NK-92 treated with Interleukin-12 subunit alpha and Interleukin-12 subunit beta, amount 100 ng/mL, for 24 hours (cell line): ENCODE data around the gene PLCL2.
A peak's percentile ranks its signal among the peaks of the same experiment; 100 is the strongest.

Experiments used
- DNase-seq: peaks from one replicate; lab custom pipeline; 2025; lab: John Stamatoyannopoulos, UW

Gene PLCL2

GRCh38 chr3:16866571-16866970 lies 18.2 kb upstream of the PLCL2 start:
- DNase-seq, result no peak

DNA sequence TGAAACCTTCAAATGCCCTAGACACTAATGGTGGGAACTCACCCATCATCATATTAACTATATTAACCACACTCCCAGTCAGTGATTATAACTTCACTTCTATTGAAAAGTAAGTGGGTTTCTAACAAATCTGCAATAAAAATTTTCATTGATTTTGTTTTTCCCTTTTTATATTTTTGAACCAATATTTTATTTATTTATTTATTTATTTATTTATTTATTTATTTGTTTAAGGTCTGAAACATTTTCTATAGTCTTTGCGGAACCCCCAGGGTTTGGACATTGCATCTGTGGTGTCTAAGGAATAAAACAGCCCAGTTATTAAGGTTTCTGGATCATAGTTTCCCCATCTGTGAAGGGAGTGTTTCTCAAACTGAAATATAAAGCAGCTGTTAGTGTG lies 16.2 kb upstream of the PLCL2 start:
- DNase-seq, result no peak

DNA sequence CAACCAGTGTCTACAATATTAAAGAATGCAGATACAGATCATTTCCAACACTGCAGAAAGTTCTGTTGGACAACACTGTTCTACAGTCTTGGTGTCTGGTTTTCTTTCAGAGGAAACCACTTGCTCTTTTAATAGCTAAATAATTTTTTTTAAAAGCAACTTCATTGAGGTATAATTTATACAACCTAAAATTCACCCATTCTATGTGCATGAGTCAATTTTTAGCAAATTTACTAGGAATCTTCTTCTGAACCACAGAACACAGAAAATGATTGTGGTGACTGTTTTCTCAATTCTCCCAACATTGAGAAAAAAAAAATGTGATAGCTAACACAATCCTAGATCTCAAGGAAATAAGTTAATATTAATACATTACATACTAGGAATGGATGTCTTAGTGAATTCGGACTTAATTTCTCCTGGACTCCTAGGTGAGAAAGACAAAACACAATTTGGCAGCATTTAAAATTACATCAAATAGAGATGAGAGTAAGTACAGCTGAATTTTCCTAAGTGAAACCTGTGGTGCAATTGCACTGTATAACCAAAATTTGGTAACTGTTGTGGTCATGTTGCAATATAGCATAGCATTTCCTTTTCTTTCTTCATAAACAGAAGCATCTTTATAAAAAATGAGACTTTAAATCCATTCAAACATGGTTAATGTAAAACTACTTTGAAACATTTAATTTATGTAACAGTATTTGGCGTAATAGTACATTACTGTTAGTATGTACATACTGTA lies 15.3 kb upstream of the PLCL2 start:
- DNase-seq, result no peak

DNA sequence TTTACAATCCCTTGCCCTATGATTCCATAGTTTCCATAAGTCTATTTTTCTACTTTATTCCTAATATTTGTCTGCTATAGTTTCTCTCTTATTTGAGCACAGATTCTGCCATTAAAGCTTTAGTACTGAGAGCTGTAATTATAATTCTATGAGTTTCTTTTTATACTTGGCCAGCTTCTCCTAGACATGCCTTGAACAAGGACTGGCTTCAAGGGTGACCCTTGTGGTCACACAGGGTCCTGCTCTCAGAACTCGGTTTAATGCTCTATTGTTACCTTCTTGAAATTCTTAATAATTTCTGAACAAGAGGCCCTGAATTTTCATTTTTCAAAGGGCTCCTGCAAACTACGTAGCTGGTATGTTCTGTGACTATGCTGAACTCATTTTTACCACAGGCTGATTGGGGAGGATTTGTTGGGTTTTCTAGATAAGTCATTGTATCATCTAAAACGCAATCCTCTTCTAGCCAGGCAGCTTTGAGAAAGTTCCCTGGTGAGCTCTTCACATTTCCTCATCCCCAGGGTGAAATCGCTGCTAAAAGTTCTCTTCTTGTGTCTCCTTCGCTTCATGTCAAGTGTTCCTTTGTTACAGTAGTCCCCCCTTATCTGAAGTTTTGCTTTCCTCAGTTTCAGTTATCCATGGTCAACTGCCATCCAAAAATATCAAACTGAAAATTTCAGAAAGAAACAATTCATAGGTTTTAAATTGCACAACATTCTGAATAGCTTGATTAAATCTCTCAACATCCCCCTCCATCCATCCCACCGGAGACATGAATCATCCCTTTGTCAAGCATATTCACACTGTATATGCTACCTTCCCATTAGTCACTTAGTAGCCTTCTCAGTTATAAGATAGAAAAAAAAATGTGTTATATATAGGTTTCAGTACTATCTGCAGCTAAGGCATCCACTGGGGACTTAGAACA lies 12.6 kb upstream of the PLCL2 start:
- DNase-seq, result peak; percentile 23

DNA sequence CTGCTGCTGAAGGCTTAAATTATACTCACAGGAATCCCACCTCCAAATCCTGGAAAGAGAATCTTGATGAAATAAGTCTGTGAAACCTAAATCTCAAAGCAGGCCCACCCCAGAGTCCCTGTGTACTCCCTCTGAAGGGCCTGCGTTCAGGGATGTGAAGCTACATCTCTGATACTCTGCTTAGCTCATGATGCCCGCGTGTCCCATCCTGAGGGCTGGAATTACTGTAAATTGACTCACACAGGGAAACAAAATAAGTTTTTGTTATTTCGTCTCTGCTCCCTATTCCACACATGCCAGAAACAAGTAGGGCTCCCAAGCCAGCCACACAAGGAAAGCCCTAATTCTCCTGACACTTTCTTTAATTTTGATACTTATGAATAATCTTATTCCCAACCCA lies 10.9 kb upstream of the PLCL2 start:
- DNase-seq, result no peak

DNA sequence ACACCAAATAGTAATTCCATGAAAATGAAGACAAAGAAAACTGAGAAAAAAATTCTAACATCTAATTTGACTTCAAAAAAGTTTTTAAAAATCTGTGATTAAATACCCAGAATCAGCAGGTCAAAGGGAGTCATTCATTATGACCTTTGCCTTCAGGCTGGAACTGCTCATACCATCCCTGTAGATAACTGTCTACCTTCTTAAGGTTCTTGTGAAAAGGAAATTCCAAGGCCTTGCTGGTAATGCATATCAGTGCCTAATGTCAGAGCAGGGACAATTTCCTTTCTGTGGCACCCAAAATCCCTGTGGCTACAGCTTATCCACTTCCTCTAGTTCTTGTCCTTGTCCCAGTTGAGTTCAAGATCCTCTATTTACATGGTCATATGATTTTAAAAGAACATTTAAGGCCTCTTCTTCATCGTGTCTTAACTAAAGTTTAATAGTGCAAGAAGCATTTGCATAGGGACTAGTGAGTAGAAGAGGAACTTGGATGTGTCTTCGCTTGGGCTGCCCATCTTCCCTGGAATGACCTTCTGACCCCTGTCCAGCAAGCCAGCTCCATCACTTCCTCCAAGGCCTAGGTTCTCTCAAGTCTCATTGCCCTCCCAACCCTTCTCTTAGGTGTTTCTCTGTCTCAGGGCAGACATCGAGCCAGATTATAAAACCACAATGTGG lies 8.7 kb upstream of the PLCL2 start:
- no peak for DNase-seq

DNA sequence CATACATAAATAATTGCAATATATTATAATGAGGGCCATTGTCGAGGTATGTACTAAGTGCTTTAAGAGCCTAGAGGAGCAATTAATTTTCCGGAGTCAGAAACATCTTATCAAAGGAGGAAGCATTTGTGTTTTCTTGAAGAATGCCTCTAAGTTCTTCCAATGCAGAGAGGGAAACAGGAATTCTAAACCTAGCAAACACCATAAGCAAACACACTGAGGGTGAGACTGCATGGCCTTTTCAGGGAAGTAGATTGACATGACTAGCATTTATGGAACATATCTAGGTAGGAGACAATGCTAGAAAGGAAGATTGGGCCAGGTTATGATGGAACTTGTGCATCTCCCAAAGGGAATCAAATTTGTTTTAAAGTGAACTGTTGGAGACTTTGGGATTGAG lies 7.2 kb upstream of the PLCL2 start:
- no peak for DNase-seq

- DNase-seq, result no peak
Observed at GRCh38 chr3:16877911-16878310, 6.8 kb upstream of the PLCL2 start.

GRCh38 chr3:16881896-16882630 lies 2.7 kb upstream of the PLCL2 start:
- no peak for DNase-seq

GRCh38 chr3:16883057-16883722 lies 1.6 kb upstream of the PLCL2 start:
- no peak for DNase-seq

GRCh38 chr3:16883723-16884083 lies 1.1 kb upstream of the PLCL2 start:
- no peak for DNase-seq

GRCh38 chr3:16884084-16884747 lies 539 bp upstream of the PLCL2 start:
- no peak for DNase-seq

DNA sequence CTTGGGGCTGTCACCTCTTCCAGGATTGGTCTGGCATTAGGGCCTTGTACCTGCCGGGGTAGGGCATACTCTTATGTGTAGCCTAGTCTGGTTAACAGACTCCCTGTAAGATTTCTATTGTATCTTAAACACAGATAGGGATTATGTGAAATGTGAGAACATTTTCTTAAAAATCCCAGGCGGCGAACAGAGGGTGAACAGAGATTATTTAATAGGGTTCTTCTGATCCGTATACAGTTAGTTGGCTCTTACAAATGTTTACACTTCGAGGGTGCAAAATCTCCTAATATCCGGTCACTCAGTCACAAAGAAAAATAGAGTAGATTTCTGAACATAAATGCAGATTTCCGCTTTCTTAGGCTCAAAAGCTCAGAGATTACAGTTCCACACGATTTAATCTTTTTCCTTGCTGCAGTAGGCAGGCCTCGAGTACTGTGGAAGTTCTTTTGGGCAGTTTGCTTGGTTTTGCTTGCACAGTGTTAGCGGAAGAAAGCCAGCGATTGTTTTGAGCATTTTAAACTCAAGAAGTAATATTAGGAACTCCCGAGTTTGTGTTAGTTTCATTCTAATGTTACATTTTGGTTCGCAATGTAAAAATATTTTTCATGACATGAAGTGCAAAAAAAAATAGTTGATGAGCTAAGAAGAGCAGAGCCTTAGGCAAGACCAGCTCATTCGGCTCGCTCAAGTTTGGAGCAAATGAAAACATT lies 993 bp downstream of the PLCL2 start:
- DNase-seq, result no peak

DNA sequence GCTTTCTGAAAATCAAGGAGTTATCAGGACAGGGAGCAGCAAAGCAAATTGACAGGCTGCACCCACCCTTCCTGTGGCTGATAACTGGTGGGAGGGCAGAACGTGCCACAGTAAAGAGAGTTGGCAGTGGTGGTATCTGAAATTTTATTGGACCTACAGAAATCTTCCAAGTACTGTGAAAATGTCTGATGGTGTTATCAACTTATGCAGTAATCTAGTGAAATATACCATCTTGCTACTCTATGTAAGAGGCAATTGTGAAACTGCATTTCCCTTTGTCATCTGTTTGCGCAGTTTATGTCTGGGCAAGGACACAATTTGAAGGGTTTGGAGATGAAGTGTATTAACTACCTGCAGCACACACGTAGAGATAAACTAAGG lies 1.5 kb downstream of the PLCL2 start:
- DNase-seq, result no peak

- DNase-seq, result no peak
Observed at GRCh38 chr3:16887130-16887529, 2.4 kb downstream of the PLCL2 start.

DNA sequence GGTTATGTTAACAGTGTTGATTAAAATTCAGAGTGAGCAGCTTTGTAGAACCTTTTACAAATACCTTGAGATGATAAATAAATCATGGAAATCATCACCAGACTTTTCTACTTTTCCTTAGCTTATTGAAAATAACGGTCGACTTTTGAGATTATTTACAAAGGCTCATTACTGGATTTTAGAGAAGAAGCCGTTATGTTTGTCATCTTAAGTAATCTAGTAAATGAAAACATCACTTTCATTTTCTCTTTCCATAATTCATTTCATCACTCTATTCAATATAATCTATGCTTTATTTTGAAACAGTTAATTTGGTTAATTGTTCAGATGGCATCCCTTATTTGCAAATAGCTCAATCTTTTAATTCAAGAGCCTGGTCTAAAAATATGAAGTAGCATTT lies 3.6 kb downstream of the PLCL2 start:
- DNase-seq, result no peak

DNA sequence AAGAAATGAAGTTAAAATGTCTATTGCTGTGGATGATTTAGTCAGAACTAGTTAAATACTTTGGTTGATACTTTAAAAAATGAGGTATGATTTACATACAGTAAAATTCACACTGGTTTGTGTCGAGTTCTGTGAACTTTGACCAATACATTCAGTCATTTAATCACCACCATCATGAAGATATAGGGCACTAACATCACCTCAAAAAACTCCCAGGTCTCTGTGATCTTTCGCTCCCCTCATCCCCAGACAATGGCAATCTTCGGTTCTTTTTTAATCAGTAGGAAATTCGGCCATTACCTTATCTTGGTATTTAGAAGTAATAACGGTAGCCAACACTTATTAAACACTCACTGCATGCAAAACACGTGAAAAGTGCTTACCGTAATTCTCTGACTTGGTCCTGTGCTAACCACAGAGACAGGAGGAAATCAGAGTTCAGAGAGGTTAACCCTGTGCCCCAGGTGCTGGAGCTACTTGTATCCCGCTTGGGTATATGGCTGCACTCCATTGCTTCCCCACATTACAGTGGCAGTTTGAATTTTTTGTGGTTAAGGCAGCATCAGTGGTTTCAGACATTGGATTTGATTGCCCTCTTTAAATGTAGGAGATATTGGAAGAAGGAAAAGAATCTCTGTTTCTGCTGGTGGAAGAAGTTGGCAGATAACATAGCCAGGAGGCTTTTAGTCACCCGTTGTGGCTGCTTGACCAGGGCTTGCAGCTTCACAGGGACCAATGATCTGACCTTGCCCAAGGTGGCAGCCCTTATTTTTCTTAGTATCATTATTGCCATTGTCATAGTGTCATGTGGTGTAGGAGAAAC lies 4.2 kb downstream of the PLCL2 start:
- no peak for DNase-seq

DNA sequence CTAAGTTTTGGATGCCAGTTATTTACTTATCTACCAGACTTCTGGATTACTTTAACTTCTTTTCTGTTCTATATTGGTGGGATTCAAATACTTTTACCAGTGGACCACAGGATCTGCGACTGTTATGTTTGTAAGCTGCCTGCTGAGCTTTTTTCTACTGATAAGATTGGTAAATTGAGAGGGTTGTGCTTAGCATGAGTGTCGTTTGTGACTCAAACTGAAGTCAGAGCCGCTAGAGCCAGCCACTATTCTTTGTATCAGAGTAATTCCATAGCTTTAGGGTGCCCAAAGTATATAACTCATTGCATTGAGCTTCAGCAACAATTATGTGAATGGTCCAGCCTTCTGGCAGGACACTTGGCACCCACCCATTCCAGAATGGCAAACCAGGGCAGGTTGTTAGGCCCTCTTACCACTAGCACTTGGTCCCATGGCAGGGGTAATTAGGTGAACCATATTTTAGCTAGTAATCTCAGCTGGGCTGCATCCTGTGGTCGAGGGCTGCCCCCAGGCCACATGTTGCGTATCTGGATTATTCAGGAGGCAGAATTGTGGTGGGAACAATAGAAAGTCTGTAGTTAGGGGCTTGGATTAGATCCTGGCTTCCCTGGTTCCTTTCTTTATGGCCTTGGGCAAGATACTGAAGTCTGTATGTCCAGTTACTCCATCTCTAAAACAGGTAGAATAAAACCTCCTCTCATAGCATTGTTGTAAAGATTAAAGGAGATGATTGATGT lies 6.0 kb downstream of the PLCL2 start:
- DNase-seq, result no peak
